ENCODE results near the gene G2E3.
"Not testable (repeated sequence)": the region's sequence is repeated elsewhere in the genome, so short reads cannot be mapped to it uniquely, and the experiment has no call there.

G2E3 gene

GRCh38 chr14:30564235-30564867 is 5.4 kb downstream of the G2E3 start:
- no peak for FAIRE-seq

GRCh38 chr14:30564868-30565248 is 5.9 kb downstream of the G2E3 start:
- no peak for FAIRE-seq

- no peak for FAIRE-seq
Observed at GRCh38 chr14:30569216-30569902, 10.4 kb downstream of the G2E3 start.

GRCh38 chr14:30569903-30570226 is 10.9 kb downstream of the G2E3 start:
- no peak for FAIRE-seq

GRCh38 chr14:30572237-30572636 is 13.3 kb downstream of the G2E3 start:
- no peak for FAIRE-seq

- FAIRE-seq, result no peak
Observed at GRCh38 chr14:30572771-30573170, 13.8 kb downstream of the G2E3 start.

GRCh38 chr14:30573226-30573814 is 14.4 kb downstream of the G2E3 start:
- FAIRE-seq, result no peak

GRCh38 chr14:30573966-30574365 is 15.0 kb downstream of the G2E3 start:
- FAIRE-seq, result no peak

GRCh38 chr14:30574777-30575176 is 15.8 kb downstream of the G2E3 start:
- FAIRE-seq, result not testable (repeated sequence)

GRCh38 chr14:30576333-30576732 is 17.4 kb downstream of the G2E3 start:
- not testable (repeated sequence) for FAIRE-seq

- FAIRE-seq, result no peak
Observed at GRCh38 chr14:30580616-30581282, 21.8 kb downstream of the G2E3 start.

GRCh38 chr14:30581283-30581625 is 22.3 kb downstream of the G2E3 start:
- FAIRE-seq, result no peak

- FAIRE-seq, result no peak
Observed at GRCh38 chr14:30582376-30582775, 23.4 kb downstream of the G2E3 start.

- no peak for FAIRE-seq
Observed at GRCh38 chr14:30584058-30584630, 25.2 kb downstream of the G2E3 start.

GRCh38 chr14:30585204-30585603 is 26.2 kb downstream of the G2E3 start:
- peak; percentile 75 for FAIRE-seq

- no peak for FAIRE-seq
Observed at GRCh38 chr14:30587141-30587540, 28.2 kb downstream of the G2E3 start.

GRCh38 chr14:30588873-30589272 is 29.9 kb downstream of the G2E3 start:
- no peak for FAIRE-seq

- FAIRE-seq, result peak; percentile 15
Observed at GRCh38 chr14:30596935-30597334, 38.0 kb downstream of the G2E3 start.

- FAIRE-seq, result no peak
Observed at GRCh38 chr14:30597504-30597903, 38.5 kb downstream of the G2E3 start.

GRCh38 chr14:30600922-30601918 is 42.3 kb downstream of the G2E3 start:
- no peak for FAIRE-seq

- FAIRE-seq, result no peak
Observed at GRCh38 chr14:30603402-30603801, 44.4 kb downstream of the G2E3 start.

- FAIRE-seq, result not testable (repeated sequence)
Observed at GRCh38 chr14:30604696-30605095, 45.7 kb downstream of the G2E3 start.

Data from G401.6 (cell line).